Measurements from ENCODE around the gene SLC9C2. TPM values are rescaled to one million over a fixed set of nuclear protein-coding genes. Genes with fewer than 3 reads are reported as not detected.
A peak's percentile ranks its signal among the peaks of the same experiment; 100 is the strongest.

The SLC9C2 gene
- total RNA-seq, 1 experiment from 2014 or later = not detected

DNA sequence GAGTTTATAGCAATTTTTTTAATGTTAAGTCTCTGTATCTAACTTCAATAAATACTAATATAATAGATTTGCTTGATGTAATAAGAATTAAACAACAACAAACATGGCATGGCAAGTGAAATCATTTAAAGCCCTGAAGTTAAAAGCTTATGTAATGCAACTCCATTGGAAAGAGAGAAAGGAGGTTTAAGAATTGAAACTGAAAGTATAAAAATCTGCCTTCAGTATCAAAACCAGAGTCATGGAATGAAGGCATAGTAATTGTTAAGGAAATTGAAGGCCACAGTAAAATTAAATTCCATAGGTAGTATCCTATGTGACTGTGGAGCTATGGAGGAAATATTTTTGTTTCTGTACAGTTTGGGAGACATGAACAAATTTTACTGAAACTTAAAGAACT is 70.6 kb downstream of the SLC9C2 start:
- H3K4me1 ChIP-seq (ENCODE audit: insufficient read depth, low read length) = no peaks in the 10 kb centered on the region
- H3F3A ChIP-seq (ENCODE audit: low read length, unreplicated experiment) = no peaks in the 10 kb centered on the region
- no peaks in the 10 kb centered on the region for H3K27me3 ChIP-seq (ENCODE audit: low read length)
- H3K9ac ChIP-seq (ENCODE audit: low read length) = no peak overlapping the region
- H3K79me2 ChIP-seq (ENCODE audit: low read length) = no peaks in the 10 kb centered on the region
- ChIA-PET POLR2A (ENCODE audit: unreplicated experiment) (interaction anchor here (0.5 kb wide), 1 partner anchor 32 kb away, joined by 5 read pairs; no protein-coding TSS in a partner anchor), CTCF (interaction anchor here (0.6 kb wide), 1 partner anchor 200 kb away, joined by 8 read pairs; no protein-coding TSS in a partner anchor)
- H4K20me1 ChIP-seq (ENCODE audit: low read length) = no peaks in the 10 kb centered on the region
- H3K4me2 ChIP-seq (ENCODE audit: low read length) = peak overlapping the region; percentile 10
- intact Hi-C loops (cut with micrococcal nuclease) = no loop called here
- H3K36me3 ChIP-seq (ENCODE audit: low read depth, low read length) = no peaks in the 10 kb centered on the region
- TF ChIP-seq EZH2phosphoT487 (IDR thresholded peaks at IDR 0.05; ENCODE audit: borderline replicate concordance, low read length) (no peak), EZH2 (IDR thresholded peaks at IDR 0.05; ENCODE audit: low read length, unreplicated experiment) (no peak)
- TF ChIP-seq, protein P1, sequence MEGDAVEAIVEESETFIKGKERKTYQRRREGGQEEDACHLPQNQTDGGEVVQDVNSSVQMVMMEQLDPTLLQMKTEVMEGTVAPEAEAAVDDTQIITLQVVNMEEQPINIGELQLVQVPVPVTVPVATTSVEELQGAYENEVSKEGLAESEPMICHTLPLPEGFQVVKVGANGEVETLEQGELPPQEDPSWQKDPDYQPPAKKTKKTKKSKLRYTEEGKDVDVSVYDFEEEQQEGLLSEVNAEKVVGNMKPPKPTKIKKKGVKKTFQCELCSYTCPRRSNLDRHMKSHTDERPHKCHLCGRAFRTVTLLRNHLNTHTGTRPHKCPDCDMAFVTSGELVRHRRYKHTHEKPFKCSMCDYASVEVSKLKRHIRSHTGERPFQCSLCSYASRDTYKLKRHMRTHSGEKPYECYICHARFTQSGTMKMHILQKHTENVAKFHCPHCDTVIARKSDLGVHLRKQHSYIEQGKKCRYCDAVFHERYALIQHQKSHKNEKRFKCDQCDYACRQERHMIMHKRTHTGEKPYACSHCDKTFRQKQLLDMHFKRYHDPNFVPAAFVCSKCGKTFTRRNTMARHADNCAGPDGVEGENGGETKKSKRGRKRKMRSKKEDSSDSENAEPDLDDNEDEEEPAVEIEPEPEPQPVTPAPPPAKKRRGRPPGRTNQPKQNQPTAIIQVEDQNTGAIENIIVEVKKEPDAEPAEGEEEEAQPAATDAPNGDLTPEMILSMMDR (conservative IDR thresholded peaks at IDR 0.05; ENCODE audit: low read depth, low read length) = no peak
- no peaks in the 10 kb centered on the region for H3K9me3 ChIP-seq (ENCODE audit: low read length)
- no peak overlapping the region for H3K4me3 ChIP-seq (ENCODE audit: low read length)
- peak overlapping the region; percentile 29 for H2AFZ ChIP-seq (ENCODE audit: low read length)
- no peaks in the 10 kb centered on the region for H3K9me2 ChIP-seq (replicated peaks; ENCODE audit: low read length)
- no peak overlapping the region for H3K27ac ChIP-seq (ENCODE audit: low read length)
- DNase-seq (no peak), ATAC-seq (no peak)
- BruUV-seq (replicated peaks) = no TSS peak

DNA sequence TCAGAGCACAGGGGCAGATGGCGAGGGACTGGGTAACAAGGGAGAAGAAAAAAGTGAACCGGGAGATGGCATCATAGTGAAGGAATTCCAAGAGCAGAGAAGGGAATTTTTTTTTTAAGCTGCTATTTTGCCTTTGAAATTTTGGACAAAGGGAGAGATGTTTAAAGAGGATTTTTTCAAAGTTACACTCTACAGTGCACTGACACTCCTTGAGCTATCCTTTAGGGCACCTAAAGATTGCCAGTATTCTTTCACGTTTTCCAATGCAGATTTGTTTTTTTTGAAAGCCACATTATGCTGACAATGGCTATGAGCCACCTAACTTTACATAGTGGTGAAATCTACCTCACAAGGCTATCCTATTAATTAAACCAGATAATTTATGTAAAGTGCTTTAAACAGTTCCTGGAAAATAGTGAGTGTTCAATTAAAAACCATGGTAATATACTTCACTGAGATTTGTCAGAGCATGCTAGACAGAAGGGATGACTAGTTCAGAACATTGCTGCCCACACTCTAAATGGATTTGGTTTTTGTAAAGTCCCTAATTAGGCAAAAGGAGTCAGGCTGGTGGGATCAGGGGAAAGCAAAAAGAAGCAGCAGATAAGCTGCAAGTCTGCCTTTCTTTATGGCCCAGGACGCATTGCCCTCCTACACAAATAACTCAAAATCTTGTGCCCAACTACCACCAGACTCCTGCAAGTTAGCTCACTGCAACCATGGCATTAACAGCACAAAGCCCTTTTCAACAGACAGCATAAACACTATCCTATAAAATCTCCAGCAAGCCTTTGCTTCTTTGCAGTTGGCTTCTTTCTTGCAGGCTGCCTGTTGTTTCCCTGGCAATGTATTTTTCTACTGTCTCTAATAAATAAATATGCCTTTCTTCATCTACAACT is 71.8 kb downstream of the SLC9C2 start:
- TF ChIP-seq EZH2 (IDR thresholded peaks at IDR 0.05; ENCODE audit: low read length, unreplicated experiment) (no peak), EZH2phosphoT487 (IDR thresholded peaks at IDR 0.05; ENCODE audit: borderline replicate concordance, low read length) (no peak)
- TF ChIP-seq, protein P1 (conservative IDR thresholded peaks at IDR 0.05; ENCODE audit: low read depth, low read length) = no peak
- Histone ChIP-seq H3K9me2 (replicated peaks; ENCODE audit: low read length) (no peaks in the 10 kb centered on the region), H3K4me1 (ENCODE audit: insufficient read depth, low read length) (no peaks in the 10 kb centered on the region), H3K9me3 (ENCODE audit: low read length) (no peaks in the 10 kb centered on the region), H2AFZ (ENCODE audit: low read length) (no peak overlapping the region), H3K79me2 (ENCODE audit: low read length) (no peaks in the 10 kb centered on the region), H3K36me3 (ENCODE audit: low read depth, low read length) (no peaks in the 10 kb centered on the region), H3K4me2 (ENCODE audit: low read length) (no peak overlapping the region), H3K4me3 (ENCODE audit: low read length) (no peak overlapping the region), H3K27me3 (ENCODE audit: low read length) (no peaks in the 10 kb centered on the region), H3K9ac (ENCODE audit: low read length) (no peak overlapping the region), H3F3A (ENCODE audit: low read length, unreplicated experiment) (no peaks in the 10 kb centered on the region), H3K27ac (ENCODE audit: low read length) (no peak overlapping the region), H4K20me1 (ENCODE audit: low read length) (no peaks in the 10 kb centered on the region)
- CTCF ChIA-PET = interaction anchor here (0.6 kb wide), 1 partner anchor 79 kb away, joined by 3 read pairs; no protein-coding TSS in a partner anchor
- no TSS peak for BruUV-seq (replicated peaks)
- POLR2A ChIA-PET (ENCODE audit: unreplicated experiment) = interaction anchor here (0.5 to 0.6 kb wide), 2 partner anchors 148 to 166 kb away, joined by 3 to 4 read pairs; no protein-coding TSS in a partner anchor
- DNase-seq = no peak
- ATAC-seq = no peak
- intact Hi-C loops (cut with micrococcal nuclease) = no loop called here

DNA sequence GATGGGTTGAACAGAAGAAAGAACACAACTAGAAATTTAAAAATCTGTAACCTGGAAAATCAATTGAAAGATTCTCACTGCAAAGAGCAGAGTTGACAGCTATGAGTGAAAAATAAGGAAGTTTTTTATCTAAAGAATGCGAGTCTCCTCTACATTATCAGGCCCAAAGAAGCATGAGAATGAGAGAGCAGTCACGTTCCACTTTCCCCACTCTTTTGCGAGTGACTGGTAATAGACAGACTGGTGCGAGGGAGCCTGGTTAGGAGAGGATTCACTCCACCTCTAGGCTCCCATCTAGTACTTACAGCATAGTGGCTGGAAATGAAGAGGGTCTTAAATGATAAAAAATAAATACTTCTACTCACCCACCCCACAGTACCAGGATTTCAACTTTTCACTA is 73.8 kb downstream of the SLC9C2 start:
- Histone ChIP-seq H2AFZ (ENCODE audit: low read length) (no peak overlapping the region), H3K4me3 (ENCODE audit: low read length) (no peak overlapping the region), H3K36me3 (ENCODE audit: low read depth, low read length) (no peaks in the 10 kb centered on the region), H3K4me1 (ENCODE audit: insufficient read depth, low read length) (no peaks in the 10 kb centered on the region), H3K9me3 (ENCODE audit: low read length) (no peaks in the 10 kb centered on the region), H3K27me3 (ENCODE audit: low read length) (no peaks in the 10 kb centered on the region), H4K20me1 (ENCODE audit: low read length) (no peaks in the 10 kb centered on the region), H3K9ac (ENCODE audit: low read length) (no peak overlapping the region), H3F3A (ENCODE audit: low read length, unreplicated experiment) (no peaks in the 10 kb centered on the region), H3K4me2 (ENCODE audit: low read length) (no peak overlapping the region), H3K9me2 (replicated peaks; ENCODE audit: low read length) (0 out of 2 replicates have a peak, but pooled peaks cover 5% of the 10 kb centered on the region), H3K27ac (ENCODE audit: low read length) (no peak overlapping the region), H3K79me2 (ENCODE audit: low read length) (no peaks in the 10 kb centered on the region)
- ATAC-seq = no peak
- no TSS peak for BruUV-seq (replicated peaks)
- no peak for DNase-seq
- intact Hi-C loops (cut with micrococcal nuclease) = no loop called here
- ChIA-PET CTCF (no interaction called here), POLR2A (ENCODE audit: unreplicated experiment) (no interaction called here)
- TF ChIP-seq EZH2phosphoT487 (IDR thresholded peaks at IDR 0.05; ENCODE audit: borderline replicate concordance, low read length) (no peak), EZH2 (IDR thresholded peaks at IDR 0.05; ENCODE audit: low read length, unreplicated experiment) (no peak)
- TF ChIP-seq, protein P1 (conservative IDR thresholded peaks at IDR 0.05; ENCODE audit: low read depth, low read length) = no peak
